BLaER1 treated with 17β-estradiol and CSF1 and Interleukin-3, amounts not matched to agents 10 nM and 100 nM (cell line): ENCODE data around the gene KNL1.

Source experiments
- H3K27ac ChIP-seq, 11 experiments: shearing (Covaris generic); formaldehyde crosslinking; 2 replicates each; pipeline ENCODE4 v1.8.1; 2022
- H3K27me3 ChIP-seq, 11 experiments: shearing (Covaris generic); formaldehyde crosslinking; 2 replicates each; pipeline ENCODE4 v1.8.1; 2022
- H3K36me3 ChIP-seq, 11 experiments: shearing (Covaris generic); formaldehyde crosslinking; 2 replicates each; pipeline ENCODE4 v1.8.1; 2022
- H3K4me1 ChIP-seq, 10 experiments: shearing (Covaris generic); formaldehyde crosslinking; 2 replicates each; pipeline ENCODE4 v1.8.1; 2022
- H3K4me2 ChIP-seq, 11 experiments: shearing (Covaris generic); formaldehyde crosslinking; 2 replicates each; pipeline ENCODE4 v1.8.1; 2022
- H3K4me3 ChIP-seq, 10 experiments: shearing (Covaris generic); formaldehyde crosslinking; 2 replicates each; pipeline ENCODE4 v1.8.1; 2022
- H3K9ac ChIP-seq, 11 experiments: shearing (Covaris generic); formaldehyde crosslinking; 2 replicates each; pipeline ENCODE4 v1.8.1; 2022
- H3K9me3 ChIP-seq, 11 experiments: shearing (Covaris generic); formaldehyde crosslinking; replicated peaks in 1 of 11; 2 replicates each; pipeline ENCODE4 v1.8.1; 2022
- H4K20me1 ChIP-seq, 11 experiments: shearing (Covaris generic); formaldehyde crosslinking; 2 replicates each; pipeline ENCODE4 v1.8.1; 2022
- Cebpa-rat ChIP-seq, 11 experiments: shearing (Covaris generic); IDR thresholded peaks; 2 replicates each; pipeline ENCODE4 v1.8.1; 2022

The KNL1 gene

GRCh38 chr15:40693904-40694687 lies 100.0 kb downstream of the KNL1 start:
- TF ChIP-seq Cebpa-rat (IDR thresholded peaks at IDR 0.05) = no peak
- no peaks in the 10 kb centered on the region for H3K27me3 ChIP-seq
- H3K9ac ChIP-seq = peak overlapping the region; percentile 82 to 93 (median 90)
- no peaks in the 10 kb centered on the region for H3K9me3 ChIP-seq
- peaks cover 18 to 37% (median 31%) of the 10 kb centered on the region in 10 experiments for H3K4me1 ChIP-seq
- H4K20me1 ChIP-seq = peaks cover 0 to 10% (median 0%) of the 10 kb centered on the region in 11 experiments; a peak in 4 of 22 replicates
- peak overlapping the region; percentile 83 to 97 (median 91) for H3K4me2 ChIP-seq
- peaks cover 3 to 23% (median 16%) of the 10 kb centered on the region in 11 experiments; a peak in 18 of 22 replicates for H3K36me3 ChIP-seq
- H3K27ac ChIP-seq = peak overlapping the region; percentile 73 to 92 (median 89)
- peak overlapping the region; percentile 80 to 97 (median 88) for H3K4me3 ChIP-seq

DNA sequence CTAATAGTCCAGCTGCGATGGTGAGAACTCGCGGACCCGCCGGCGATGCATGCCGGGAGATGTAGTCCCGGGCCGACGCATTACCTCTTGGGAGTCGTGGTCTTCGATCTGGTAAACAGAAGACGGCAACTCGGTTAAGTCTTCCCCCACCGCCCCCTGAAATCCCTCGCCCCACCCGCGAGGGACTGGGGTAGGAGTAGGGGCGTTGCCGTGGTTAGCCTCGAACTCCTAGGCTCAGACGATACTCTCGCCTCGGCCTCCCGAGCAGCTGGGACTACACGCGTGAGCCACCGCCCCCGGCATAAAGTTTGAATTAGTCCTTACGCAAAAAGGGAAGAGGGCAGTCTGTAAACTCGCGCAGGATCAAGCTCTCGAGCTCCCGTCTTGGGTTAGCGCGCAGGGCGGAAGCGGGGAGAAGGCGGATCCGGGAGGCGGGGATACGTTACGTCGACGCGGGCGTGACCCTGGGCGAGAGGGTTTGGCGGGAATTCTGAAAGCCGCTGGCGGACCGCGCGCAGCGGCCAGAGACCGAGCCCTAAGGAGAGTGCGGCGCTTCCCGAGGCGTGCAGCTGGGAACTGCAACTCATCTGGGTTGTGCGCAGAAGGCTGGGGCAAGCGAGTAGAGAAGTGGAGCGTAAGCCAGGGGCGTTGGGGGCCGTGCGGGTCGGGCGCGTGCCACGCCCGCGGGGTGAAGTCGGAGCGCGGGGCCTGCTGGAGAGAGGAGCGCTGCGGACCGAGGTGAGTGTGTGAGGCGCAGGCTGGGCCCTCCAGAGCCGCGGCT lies 100.8 kb downstream of the KNL1 start, which contains the start of gene RAD51:
RAD51 (plus strand) TSS at position 487 of the 781 bp plus-strand sequence. CDS start 3,585 bp downstream, outside the sequence.
- peak within 1 kb of the TSS; percentile 73 to 92 (median 89) for H3K27ac ChIP-seq
- H3K4me3 ChIP-seq = peak within 1 kb of the TSS; percentile 80 to 97 (median 88)
- no peak for TF ChIP-seq Cebpa-rat (IDR thresholded peaks at IDR 0.05)
- H3K36me3 ChIP-seq = peaks cover 3 to 31% (median 24%) of the 10 kb centered on the region in 11 experiments; a peak in 18 of 22 replicates
- peak within 1 kb of the TSS; percentile 82 to 93 (median 90) for H3K9ac ChIP-seq
- peaks cover 0 to 10% (median 0%) of the 10 kb centered on the region in 11 experiments; a peak in 5 of 22 replicates for H4K20me1 ChIP-seq
- peak within 1 kb of the TSS; percentile 83 to 97 (median 91) for H3K4me2 ChIP-seq
- H3K9me3 ChIP-seq = no peaks in the 10 kb centered on the region
- peaks cover 18 to 37% (median 31%) of the 10 kb centered on the region in 10 experiments for H3K4me1 ChIP-seq
- no peaks in the 10 kb centered on the region for H3K27me3 ChIP-seq

- Histone ChIP-seq H3K27ac (peak overlapping the region in 10 of 11 experiments; percentile 81 to 92 (median 90); a peak in 18 of 22 replicates), H4K20me1 (peaks cover 0 to 10% (median 0%) of the 10 kb centered on the region in 11 experiments; a peak in 5 of 22 replicates), H3K4me3 (peak overlapping the region; percentile 80 to 97 (median 88)), H3K4me1 (peaks cover 18 to 37% (median 31%) of the 10 kb centered on the region in 10 experiments), H3K27me3 (no peaks in the 10 kb centered on the region), H3K4me2 (peak overlapping the region; percentile 64 to 92 (median 83)), H3K9ac (peak overlapping the region; percentile 82 to 93 (median 90)), H3K9me3 (no peaks in the 10 kb centered on the region), H3K36me3 (peaks cover 3 to 37% (median 30%) of the 10 kb centered on the region in 11 experiments; a peak in 18 of 22 replicates)
- no peak for TF ChIP-seq Cebpa-rat (IDR thresholded peaks at IDR 0.05)
Observed at GRCh38 chr15:40695469-40695890, 101.4 kb downstream of the KNL1 start.

GRCh38 chr15:40696228-40696627 lies 102.2 kb downstream of the KNL1 start:
- H3K4me2 ChIP-seq = peak overlapping the region; percentile 64 to 92 (median 83); a peak in 21 of 22 replicates
- TF ChIP-seq Cebpa-rat (IDR thresholded peaks at IDR 0.05) = no peak
- H3K9me3 ChIP-seq = no peaks in the 10 kb centered on the region
- peaks cover 18 to 37% (median 31%) of the 10 kb centered on the region in 10 experiments for H3K4me1 ChIP-seq
- H3K9ac ChIP-seq = peak overlapping the region in 10 of 11 experiments; percentile 82 to 93 (median 90); a peak in 19 of 22 replicates
- H4K20me1 ChIP-seq = peaks cover 0 to 10% (median 0%) of the 10 kb centered on the region in 11 experiments; a peak in 6 of 22 replicates
- H3K36me3 ChIP-seq = peaks cover 3 to 44% (median 37%) of the 10 kb centered on the region in 11 experiments; a peak in 18 of 22 replicates
- H3K27ac ChIP-seq = peak overlapping the region in 9 of 11 experiments; percentile 81 to 92 (median 90); a peak in 12 of 22 replicates
- H3K4me3 ChIP-seq = peak overlapping the region; percentile 80 to 97 (median 88)
- no peaks in the 10 kb centered on the region for H3K27me3 ChIP-seq

GRCh38 chr15:40697916-40698315 lies 103.9 kb downstream of the KNL1 start:
- Histone ChIP-seq H3K4me2 (peak overlapping the region in 5 of 11 experiments; percentile 4 to 89 (median 7); a peak in 4 of 22 replicates), H3K4me1 (peaks cover 13 to 37% (median 27%) of the 10 kb centered on the region in 10 experiments), H3K4me3 (no peak overlapping the region), H3K27ac (no peak overlapping the region), H3K9ac (peak overlapping the region in 2 of 11 experiments; percentile 10; a peak in 1 of 22 replicates), H4K20me1 (peaks cover 0 to 10% (median 0%) of the 10 kb centered on the region in 11 experiments; a peak in 6 of 22 replicates), H3K9me3 (no peaks in the 10 kb centered on the region), H3K36me3 (peaks cover 0 to 61% (median 50%) of the 10 kb centered on the region in 11 experiments; a peak in 19 of 22 replicates), H3K27me3 (no peaks in the 10 kb centered on the region)
- TF ChIP-seq Cebpa-rat (IDR thresholded peaks at IDR 0.05) = no peak

DNA sequence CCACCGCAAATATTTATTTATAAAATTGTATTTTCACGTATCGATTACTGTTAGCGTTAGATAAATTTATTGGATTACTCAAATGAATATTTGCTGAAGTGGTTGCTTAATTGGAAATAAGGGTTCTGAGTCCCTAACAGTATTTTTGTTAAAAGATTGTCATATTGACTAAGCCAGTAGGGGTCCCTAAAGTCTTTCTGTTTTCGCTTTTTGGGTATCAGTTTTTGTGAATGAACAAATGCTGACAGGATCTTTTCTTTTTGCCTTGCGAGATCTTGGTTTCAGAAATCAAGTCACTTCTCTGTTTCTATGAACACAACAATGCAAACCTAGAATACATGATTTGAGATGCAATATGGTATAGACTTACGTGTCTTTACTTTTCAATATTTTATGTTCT lies 108.0 kb downstream of the KNL1 start:
- Histone ChIP-seq H3K9me3 (no peaks in the 10 kb centered on the region), H3K4me1 (peaks cover 0 to 13% (median 5%) of the 10 kb centered on the region in 10 experiments; a peak in 8 of 20 replicates), H3K27me3 (no peaks in the 10 kb centered on the region), H3K4me2 (no peak overlapping the region), H3K27ac (no peak overlapping the region), H3K9ac (no peak overlapping the region), H4K20me1 (peaks cover 0 to 10% (median 0%) of the 10 kb centered on the region in 11 experiments; a peak in 5 of 22 replicates), H3K36me3 (peaks cover 0 to 100% (median 92%) of the 10 kb centered on the region in 11 experiments; a peak in 20 of 22 replicates), H3K4me3 (no peak overlapping the region)
- no peak for TF ChIP-seq Cebpa-rat (IDR thresholded peaks at IDR 0.05)

DNA sequence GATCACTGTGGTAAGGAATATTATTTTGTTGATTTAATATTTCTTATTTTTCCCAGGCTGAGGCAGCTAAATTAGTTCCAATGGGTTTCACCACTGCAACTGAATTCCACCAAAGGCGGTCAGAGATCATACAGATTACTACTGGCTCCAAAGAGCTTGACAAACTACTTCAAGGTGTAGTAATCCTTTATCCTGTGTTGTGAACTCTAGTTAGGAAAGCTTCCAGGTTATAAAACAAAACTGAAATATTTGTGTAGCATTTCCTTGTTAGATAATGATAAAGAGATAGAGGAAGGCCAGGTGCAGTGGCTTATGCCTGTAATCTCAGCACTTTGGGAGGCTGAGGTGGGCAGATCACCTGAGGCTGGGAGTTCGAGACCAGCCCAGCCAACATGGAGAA lies 112.1 kb downstream of the KNL1 start:
- Histone ChIP-seq H3K36me3 (peaks cover 22 to 100% (median 96%) of the 10 kb centered on the region in 11 experiments; a peak in 21 of 22 replicates), H4K20me1 (no peaks in the 10 kb centered on the region; a peak in 2 of 22 replicates)

More for the DNA sequence above, 112.1 kb downstream of the KNL1 start:
- Histone ChIP-seq H3K4me1 (no peaks in the 10 kb centered on the region), H3K9ac (no peak overlapping the region; a peak in 1 of 22 replicates), H3K9me3 (no peaks in the 10 kb centered on the region), H3K27ac (no peak overlapping the region), H3K4me2 (no peak overlapping the region), H3K27me3 (no peaks in the 10 kb centered on the region), H3K4me3 (no peak overlapping the region)
- no peak for TF ChIP-seq Cebpa-rat (IDR thresholded peaks at IDR 0.05)
